ENCODE measurements around the gene SPSB1. TPM values are rescaled to one million over a fixed set of nuclear protein-coding genes. Genes with fewer than 3 reads are reported as not detected.

SPSB1 gene
- total RNA-seq, 1 donor from 2014 or later = 22.0 TPM

DNA sequence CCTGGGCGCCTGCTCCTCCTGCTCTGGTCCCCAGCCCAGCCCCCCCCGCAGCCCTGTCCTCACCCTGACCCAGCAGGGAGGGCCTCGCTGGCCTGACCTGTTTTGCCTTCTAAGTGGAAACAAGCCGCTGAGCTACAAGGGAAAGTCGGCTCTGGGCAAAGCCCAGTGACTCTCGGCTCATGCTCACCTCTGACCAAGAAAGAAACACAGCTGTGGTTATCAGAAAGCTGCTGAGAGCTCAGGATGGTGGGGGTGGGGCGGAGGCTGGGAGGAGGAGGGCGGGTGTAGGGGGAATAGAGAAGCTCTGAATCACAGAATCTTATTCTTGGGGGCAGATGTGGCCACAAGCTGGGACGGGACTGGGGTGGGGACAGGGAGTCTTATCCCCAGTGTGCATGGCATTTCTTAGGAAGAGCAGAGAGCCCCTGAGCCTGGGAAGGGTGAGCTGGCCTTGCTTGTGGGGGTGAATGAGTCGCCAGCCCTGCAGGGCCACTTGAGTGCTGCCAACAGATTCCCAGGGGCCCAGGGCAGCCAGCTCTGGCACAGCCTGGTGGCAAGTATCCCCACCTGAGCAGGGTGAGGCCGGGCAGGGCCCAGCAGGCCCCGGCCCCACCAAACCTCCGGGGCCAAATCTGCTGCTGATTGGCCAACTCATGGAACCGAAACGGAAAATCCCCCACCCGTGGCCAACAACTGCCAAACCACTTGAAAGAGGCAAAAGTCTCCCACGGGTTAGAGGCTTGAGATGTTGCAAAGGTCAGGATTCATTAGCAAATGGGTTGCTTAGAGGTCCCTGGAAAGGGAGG lies 120.6 kb downstream of the SPSB1 start:
- Mint-ChIP-seq H3K4me3 (no peak overlapping the region), H3K36me3 (no peaks in the 10 kb centered on the region), H3K9me3 (peaks cover 4% of the 10 kb centered on the region), H3K27ac (peak overlapping the region; percentile 94), H3K4me1 (peaks cover 24% of the 10 kb centered on the region), H3K27me3 (ENCODE audit: low read depth) (no peaks in the 10 kb centered on the region)
- DNase-seq (ENCODE audit: low spot score in 2 of 2, unreplicated experiment in 2 of 2) = no peak
- TF ChIP-seq CTCF (IDR thresholded peaks at IDR 0.05; ENCODE audit: unreplicated experiment) = no peak

GRCh38 chr1:9413877-9414213 lies 121.2 kb downstream of the SPSB1 start:
- no peaks in the 10 kb centered on the region for H3K27me3 Mint-ChIP-seq (ENCODE audit: low read depth)
- peaks cover 4% of the 10 kb centered on the region for H3K9me3 Mint-ChIP-seq
- DNase-seq (ENCODE audit: low spot score in 2 of 2, unreplicated experiment in 2 of 2) = no peak
- H3K4me1 Mint-ChIP-seq = peaks cover 24% of the 10 kb centered on the region
- no peak overlapping the region for H3K4me3 Mint-ChIP-seq
- TF ChIP-seq CTCF (IDR thresholded peaks at IDR 0.05; ENCODE audit: unreplicated experiment) = no peak
- H3K27ac Mint-ChIP-seq = peak overlapping the region; percentile 84
- no peaks in the 10 kb centered on the region for H3K36me3 Mint-ChIP-seq

DNA sequence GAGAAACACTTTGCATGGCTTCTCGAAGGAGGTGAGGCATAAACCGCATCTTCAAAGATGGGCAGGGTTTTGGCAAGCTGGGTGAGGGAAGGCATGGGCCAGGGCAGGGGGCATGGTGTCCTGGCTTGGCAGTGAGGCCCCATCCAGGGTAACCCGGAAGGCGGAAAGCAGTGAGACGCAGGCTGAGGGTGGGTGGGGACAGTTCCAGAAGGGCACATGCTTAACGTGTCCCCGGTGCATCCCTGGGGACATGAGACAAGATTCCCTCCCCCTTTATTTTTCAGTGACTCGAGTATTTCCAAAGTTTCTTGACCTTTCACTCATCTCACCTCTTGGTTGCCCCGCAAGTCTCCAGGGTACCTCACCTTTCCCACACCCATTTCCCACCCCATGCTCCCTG lies 123.8 kb downstream of the SPSB1 start:
- Mint-ChIP-seq H3K4me3 (no peak overlapping the region), H3K36me3 (no peaks in the 10 kb centered on the region), H3K9me3 (no peaks in the 10 kb centered on the region), H3K27me3 (ENCODE audit: low read depth) (no peaks in the 10 kb centered on the region), H3K27ac (no peak overlapping the region), H3K4me1 (peaks cover 29% of the 10 kb centered on the region)
- TF ChIP-seq CTCF (IDR thresholded peaks at IDR 0.05; ENCODE audit: unreplicated experiment) = no peak
- DNase-seq (ENCODE audit: low spot score in 2 of 2, unreplicated experiment in 2 of 2) = no peak

DNA sequence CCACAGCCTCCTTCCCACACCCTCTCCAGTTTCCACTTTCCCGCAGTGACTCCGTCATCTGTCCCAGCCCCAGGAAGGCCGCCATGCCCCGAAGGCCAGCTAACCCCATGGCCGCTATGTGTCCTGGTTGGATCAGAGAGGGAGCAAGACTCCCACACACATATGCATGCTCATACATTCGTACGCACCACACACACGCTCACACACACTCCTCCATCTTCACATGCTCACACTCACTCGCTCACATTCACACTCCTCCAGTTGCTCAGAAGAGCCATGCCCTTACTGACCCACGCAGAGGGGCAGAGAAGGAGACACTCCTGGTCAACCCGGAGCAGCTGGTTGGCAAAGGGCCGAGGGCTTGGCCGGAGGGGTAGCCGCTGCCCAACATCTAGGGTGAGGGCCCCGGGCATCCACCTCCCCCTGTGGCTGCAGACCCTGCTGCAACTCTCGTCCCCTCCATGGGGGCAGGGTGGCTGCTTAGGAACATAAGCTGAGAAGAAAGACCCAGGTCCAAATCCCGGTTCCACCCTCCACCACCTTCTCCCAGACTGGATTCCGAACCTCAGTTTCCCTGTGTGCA lies 124.3 kb downstream of the SPSB1 start:
- Mint-ChIP-seq H3K9me3 (no peaks in the 10 kb centered on the region), H3K36me3 (no peaks in the 10 kb centered on the region), H3K27me3 (ENCODE audit: low read depth) (no peaks in the 10 kb centered on the region), H3K27ac (no peak overlapping the region), H3K4me1 (peaks cover 25% of the 10 kb centered on the region), H3K4me3 (no peak overlapping the region)
- DNase-seq (ENCODE audit: low spot score in 2 of 2, unreplicated experiment in 2 of 2) = no peak
- TF ChIP-seq CTCF (IDR thresholded peaks at IDR 0.05; ENCODE audit: unreplicated experiment) = no peak

- no peak for TF ChIP-seq CTCF (IDR thresholded peaks at IDR 0.05; ENCODE audit: unreplicated experiment)
- Mint-ChIP-seq H3K27me3 (ENCODE audit: low read depth) (no peaks in the 10 kb centered on the region), H3K9me3 (no peaks in the 10 kb centered on the region), H3K27ac (no peak overlapping the region), H3K36me3 (no peaks in the 10 kb centered on the region), H3K4me1 (peaks cover 20% of the 10 kb centered on the region), H3K4me3 (no peak overlapping the region)
- DNase-seq (ENCODE audit: low spot score in 2 of 2, unreplicated experiment in 2 of 2) = no peak
These were observed 125.0 kb downstream of the SPSB1 start for GRCh38 chr1:9417695-9418094.

Measured in mesothelial cell of epicardium (in vitro differentiated cells).